ENCODE measurements around the gene BCORL1.

GRCh38 chrX:130080791-130081367 is 98.4 kb downstream of the BCORL1 start:
- TF ChIP-seq CTCF (conservative IDR thresholded peaks at IDR 0.05 in 1 of 2, IDR thresholded peaks at IDR 0.05 in 1 of 2; ENCODE audit: low read depth in 1 of 2, low read length in 2 of 2) (no peak), EZH2 (IDR thresholded peaks at IDR 0.05; ENCODE audit: low read length, missing control alignments) (no peak)

Data from fibroblast of lung (primary cell).